ACC112 (cell line): ENCODE data around the gene KRTAP10-6.
"Not testable (repeated sequence)": the region's sequence is repeated elsewhere in the genome, so short reads cannot be mapped to it uniquely, and the experiment has no call there.

Source experiments
- H2AFZ ChIP-seq: fragments of 200-600 bp; sonication (generic); one replicate; pipeline ENCODE4 v1.6.0; 2017; ENCODE audit warnings: antibody characterized with exemption, low read length; ENCODE audit not compliant: unreplicated experiment
- H3K27ac ChIP-seq: fragments of 200-600 bp; sonication (generic); 2 replicates; pipeline ENCODE4 v1.5.1; 2014; ENCODE audit warnings: low read depth, mild to moderate bottlenecking, antibody characterized with exemption, low read length, moderate library complexity
- H3K27me3 ChIP-seq: fragments of 200-600 bp; sonication (generic); 2 replicates; pipeline ENCODE4 v1.6.1; 2014; ENCODE audit warnings: mild to moderate bottlenecking, antibody characterized with exemption, low read length, moderate library complexity, mixed read lengths; ENCODE audit not compliant: insufficient read depth
- H3K36me3 ChIP-seq: fragments of 200-600 bp; sonication (generic); 2 replicates; pipeline ENCODE4 v1.6.1; 2016; ENCODE audit warnings: mild to moderate bottlenecking, antibody characterized with exemption, low read length, moderate library complexity, mixed read lengths; ENCODE audit not compliant: insufficient read depth
- H3K4me1 ChIP-seq: fragments of 200-600 bp; sonication (generic); one replicate; pipeline ENCODE4 v1.6.1; 2016; ENCODE audit warnings: low read length, mixed read lengths; ENCODE audit not compliant: insufficient read depth, unreplicated experiment, control insufficient read depth
- H3K4me3 ChIP-seq: fragments of 200-600 bp; sonication (generic); 2 replicates; pipeline ENCODE4 v1.5.1; 2014; ENCODE audit warnings: mild to moderate bottlenecking, low read depth, low read length
- H3K79me2 ChIP-seq: fragments of 200-600 bp; sonication (generic); one replicate; pipeline ENCODE4 v1.6.0; 2016; ENCODE audit warnings: low read length; ENCODE audit not compliant: control insufficient read depth, unreplicated experiment, insufficient read depth

The KRTAP10-6 gene

DNA sequence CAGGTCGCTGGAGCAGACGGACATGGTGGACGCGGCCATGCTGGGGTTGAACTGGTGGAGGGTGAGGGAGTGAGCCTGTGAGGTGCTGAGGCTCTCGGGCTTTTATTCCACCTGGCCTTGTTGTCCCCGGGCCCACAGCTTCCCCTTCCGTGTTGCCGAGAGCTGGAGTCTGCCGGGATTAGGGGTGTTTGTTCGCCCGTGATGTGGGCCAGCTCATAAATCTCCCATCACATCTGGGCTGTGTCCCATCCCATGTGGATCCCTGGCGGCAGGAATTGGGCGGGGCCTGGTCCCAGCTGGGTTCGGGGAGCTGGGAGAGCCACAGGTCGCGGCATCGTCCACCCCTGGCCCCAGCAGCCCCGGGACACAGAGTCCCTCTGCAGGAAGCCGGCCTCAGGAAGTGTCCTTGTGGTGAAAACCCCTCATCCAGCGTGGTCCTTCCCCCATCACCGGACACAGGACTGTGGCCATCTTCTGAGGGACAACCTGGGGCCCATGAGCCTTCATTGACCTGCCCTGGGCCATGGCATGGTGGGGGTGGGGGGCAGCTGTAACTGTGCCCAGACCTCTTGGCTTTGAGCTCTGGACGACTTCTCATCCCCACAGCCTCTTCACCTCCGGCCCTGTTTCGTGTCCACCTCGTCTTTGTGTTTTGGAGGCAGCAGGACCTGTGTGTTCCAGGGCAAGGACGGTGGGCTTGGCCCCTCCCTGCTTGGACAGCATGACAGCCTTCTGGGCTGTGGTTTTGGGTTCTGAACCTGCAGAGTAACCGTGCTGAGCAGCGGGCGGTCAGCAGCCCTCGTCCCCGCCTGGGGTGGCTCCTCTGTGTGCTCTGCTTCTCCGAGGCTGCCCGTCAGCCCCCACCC, at the start of gene KRTAP10-6:
Gene KRTAP10-6, minus strand, starts transcription at position 60 of the 866 bp plus-strand sequence. Its CDS starts 21 bp downstream, at position 39.
- Histone ChIP-seq H3K4me3 (no peak within 1 kb of the TSS), H2AFZ (no peak within 1 kb of the TSS)

DNA sequence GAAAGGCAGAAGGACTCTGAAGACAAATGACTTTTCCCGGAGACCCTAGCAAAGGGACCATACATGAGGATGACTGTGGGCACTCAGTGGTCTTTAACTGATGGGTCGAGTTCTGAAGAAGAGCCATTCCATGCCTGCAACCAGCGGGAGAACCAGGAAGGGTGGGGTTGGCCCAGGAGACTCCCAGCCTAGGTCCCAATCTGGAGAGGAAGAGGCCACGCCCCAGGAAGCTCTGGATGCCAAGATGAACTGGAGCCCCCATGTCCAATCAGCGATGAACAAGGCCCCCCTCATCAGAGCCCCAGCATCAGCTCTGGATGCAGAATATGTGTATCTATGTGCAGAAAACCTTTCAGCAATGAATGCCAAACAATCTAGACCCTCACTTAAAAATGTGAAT, 48.5 kb upstream of the KRTAP10-6 start:
- Histone ChIP-seq H3K27me3 (no peaks in the 10 kb centered on the region; the same call in 1 of the 2 replicates), H3K4me3 (no peak overlapping the region), H3K4me1 (no peaks in the 10 kb centered on the region), H2AFZ (no peak overlapping the region), H3K27ac (no peak overlapping the region), H3K36me3 (no peaks in the 10 kb centered on the region), H3K79me2 (no peaks in the 10 kb centered on the region)

More for the DNA sequence above, at the start of gene KRTAP10-6:
- Histone ChIP-seq H3K27me3 (peaks cover 51% of the 10 kb centered on the region), H3K79me2 (no peaks in the 10 kb centered on the region), H3K27ac (no peak within 1 kb of the TSS), H3K4me1 (no peaks in the 10 kb centered on the region), H3K36me3 (no peaks in the 10 kb centered on the region)

DNA sequence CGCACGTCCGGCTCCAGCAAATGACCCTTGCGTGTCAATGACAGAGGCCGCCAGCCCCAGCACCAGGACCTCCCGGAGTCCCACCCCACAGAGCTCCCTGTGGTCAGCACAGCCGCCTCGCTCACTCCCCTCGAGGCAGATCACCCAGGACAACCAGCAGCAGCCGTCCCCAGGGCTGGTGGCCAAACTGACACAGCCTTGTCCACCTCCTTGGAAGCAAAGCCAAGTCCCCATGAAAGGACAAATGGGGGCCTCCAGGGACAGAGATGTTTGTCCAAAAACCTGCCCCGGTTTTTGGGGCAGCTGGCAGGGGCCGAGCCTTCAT, 47.0 kb upstream of the KRTAP10-6 start:
- no peaks in the 10 kb centered on the region for H3K79me2 ChIP-seq
- no peak overlapping the region for H2AFZ ChIP-seq
- no peak overlapping the region for H3K4me3 ChIP-seq
- no peak overlapping the region for H3K27ac ChIP-seq
- H3K36me3 ChIP-seq: no peaks in the 10 kb centered on the region
- no peaks in the 10 kb centered on the region; the same call in 1 of the 2 replicates for H3K27me3 ChIP-seq
- H3K4me1 ChIP-seq: no peaks in the 10 kb centered on the region

DNA sequence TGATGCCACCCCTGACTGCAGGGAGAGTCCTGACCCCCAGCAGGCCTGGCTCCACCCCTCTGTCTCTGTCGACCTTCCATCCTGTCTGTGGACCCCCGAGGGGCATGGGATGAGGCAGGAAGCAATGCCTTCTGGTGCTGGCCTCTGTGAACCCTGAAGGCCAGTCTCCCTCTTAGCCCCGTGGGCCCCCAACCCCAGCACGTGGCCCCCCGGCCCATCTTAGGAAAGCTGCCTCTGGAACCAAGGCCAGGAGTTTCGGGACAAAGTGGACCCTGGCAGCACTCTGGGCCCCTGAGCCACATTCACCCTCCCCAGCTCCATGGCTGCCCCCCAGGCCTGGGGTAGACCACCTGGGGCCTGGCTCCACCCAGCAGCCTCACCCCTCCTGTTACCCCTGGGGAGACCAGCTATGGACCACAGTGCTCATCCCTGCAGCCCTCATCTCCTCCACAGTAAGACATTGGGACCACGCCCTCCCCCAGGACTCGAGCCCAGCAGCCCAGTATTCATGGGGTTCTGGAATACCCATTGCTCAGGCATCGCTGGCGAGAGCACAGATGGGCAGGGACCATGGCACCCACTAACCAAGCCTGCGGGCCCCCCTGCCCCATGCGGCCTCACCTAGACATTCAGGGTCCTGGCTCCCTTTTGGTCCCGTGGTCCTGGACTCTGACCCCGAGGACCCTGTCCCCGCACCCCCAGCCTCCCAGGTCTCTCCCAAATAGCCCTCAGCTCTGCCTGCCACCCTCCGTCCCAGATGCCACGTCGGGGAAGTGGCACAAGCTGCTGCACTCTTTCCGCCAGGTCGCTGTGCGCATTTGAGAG, 46.4 kb upstream of the KRTAP10-6 start:
- H3K27ac ChIP-seq, H3K79me2 ChIP-seq, H3K36me3 ChIP-seq, H3K4me1 ChIP-seq, H3K27me3 ChIP-seq, H2AFZ ChIP-seq, H3K4me3 ChIP-seq: not testable (repeated sequence)

DNA sequence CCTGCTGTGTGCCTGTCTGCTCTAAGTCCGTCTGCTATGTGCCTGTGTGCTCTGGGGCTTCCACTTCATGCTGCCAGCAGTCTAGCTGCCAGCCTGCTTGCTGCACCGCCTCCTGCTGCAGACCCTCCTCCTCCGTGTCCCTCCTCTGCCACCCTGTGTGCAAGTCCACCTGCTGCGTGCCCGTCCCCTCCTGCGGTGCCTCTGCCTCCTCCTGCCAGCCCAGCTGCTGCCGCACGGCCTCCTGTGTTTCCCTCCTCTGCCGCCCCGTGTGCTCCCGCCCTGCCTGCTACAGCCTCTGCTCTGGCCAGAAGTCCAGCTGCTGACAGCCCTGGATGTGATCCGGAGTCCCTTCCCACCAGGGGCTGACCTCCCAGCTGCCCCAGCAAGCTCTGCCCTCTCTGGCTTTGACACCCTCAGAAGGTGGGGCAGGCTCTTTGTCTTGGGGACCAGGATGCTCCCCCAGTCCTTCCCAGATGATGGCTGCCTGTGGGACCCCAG, 45.6 kb upstream of the KRTAP10-6 start:
- H3K27ac ChIP-seq, H3K79me2 ChIP-seq, H3K4me3 ChIP-seq, H3K36me3 ChIP-seq, H3K27me3 ChIP-seq, H2AFZ ChIP-seq, H3K4me1 ChIP-seq: not testable (repeated sequence)

- Histone ChIP-seq H3K27me3 (no peaks in the 10 kb centered on the region), H3K27ac (no peak within 1 kb of the TSS), H3K4me3 (no peak within 1 kb of the TSS), H3K36me3 (no peaks in the 10 kb centered on the region), H2AFZ (no peak within 1 kb of the TSS), H3K79me2 (no peaks in the 10 kb centered on the region), H3K4me1 (no peaks in the 10 kb centered on the region)
These were observed 44.9 kb upstream of the KRTAP10-6 start, which contains the start of gene KRTAP10-10 for GRCh38 chr21:44637018-44637850. Gene KRTAP10-10, plus strand, starts transcription at chr21:44637356. Its CDS starts 62 bp downstream, at chr21:44637418.

DNA sequence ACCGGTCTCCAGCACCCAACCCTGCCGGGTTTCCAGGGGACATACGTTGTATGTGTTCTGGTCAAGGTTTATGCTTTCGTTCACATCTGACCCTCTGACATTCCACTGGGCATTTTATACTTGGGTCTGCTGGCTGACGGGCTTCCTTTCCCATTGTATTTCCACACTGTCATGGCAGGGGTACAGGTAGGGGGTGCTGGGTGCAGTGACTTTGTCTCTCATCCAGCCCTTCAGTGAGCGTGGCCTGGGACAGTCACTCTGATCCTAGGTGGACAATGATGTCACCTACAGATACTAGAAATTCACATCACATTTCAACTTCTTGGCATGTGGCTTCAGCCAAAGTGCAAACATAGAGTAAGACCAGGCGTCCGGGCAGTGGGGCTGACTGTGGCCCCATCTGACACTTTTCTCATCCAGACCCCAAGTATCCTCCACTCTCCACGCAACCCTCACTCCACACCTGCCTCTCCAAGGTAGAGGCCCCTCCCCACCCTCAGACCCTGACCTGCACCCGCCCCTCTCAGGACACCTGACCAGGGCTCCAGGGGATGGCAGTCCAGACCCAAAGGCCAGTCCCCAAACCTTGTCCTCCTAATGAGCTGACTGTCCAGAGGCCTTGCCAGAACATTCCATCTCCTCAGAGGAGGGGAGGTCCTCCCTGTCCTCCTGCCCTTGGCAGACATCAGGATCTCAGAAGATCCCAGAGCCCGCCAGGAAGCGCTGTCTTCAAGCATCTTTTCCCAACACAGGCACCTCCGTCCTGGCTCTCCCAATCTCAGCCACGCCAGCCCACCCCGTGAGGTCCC, 44.1 kb upstream of the KRTAP10-6 start:
- H3K27ac ChIP-seq: no peak overlapping the region
- no peaks in the 10 kb centered on the region for H3K36me3 ChIP-seq
- H2AFZ ChIP-seq: no peak overlapping the region
- H3K4me1 ChIP-seq: no peaks in the 10 kb centered on the region
- no peak overlapping the region for H3K4me3 ChIP-seq
- no peaks in the 10 kb centered on the region for H3K79me2 ChIP-seq
- no peaks in the 10 kb centered on the region for H3K27me3 ChIP-seq

DNA sequence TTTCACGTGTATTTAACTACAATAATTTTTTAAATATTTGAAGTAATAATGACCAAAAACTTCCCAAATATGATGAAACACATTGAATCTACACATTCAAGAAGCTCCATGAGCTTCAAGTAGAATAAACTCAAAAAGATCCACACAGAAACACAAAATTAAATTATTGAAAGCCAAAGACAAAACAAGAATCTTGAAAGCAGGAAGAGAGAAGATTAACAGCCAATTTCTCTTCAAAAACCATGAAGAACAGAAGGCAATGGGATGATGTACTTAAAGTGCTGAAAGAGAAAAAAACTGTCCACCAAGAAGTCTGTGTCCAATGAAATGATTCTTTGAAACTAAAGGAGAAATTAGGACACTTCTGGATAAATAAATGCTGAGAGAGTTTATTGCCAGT, 39.8 kb upstream of the KRTAP10-6 start:
- H3K79me2 ChIP-seq: no peaks in the 10 kb centered on the region
- no peaks in the 10 kb centered on the region for H3K36me3 ChIP-seq
- H3K27me3 ChIP-seq: no peaks in the 10 kb centered on the region
- H3K27ac ChIP-seq: no peak overlapping the region
- H3K4me1 ChIP-seq: no peaks in the 10 kb centered on the region
- H3K4me3 ChIP-seq: no peak overlapping the region
- no peak overlapping the region for H2AFZ ChIP-seq

DNA sequence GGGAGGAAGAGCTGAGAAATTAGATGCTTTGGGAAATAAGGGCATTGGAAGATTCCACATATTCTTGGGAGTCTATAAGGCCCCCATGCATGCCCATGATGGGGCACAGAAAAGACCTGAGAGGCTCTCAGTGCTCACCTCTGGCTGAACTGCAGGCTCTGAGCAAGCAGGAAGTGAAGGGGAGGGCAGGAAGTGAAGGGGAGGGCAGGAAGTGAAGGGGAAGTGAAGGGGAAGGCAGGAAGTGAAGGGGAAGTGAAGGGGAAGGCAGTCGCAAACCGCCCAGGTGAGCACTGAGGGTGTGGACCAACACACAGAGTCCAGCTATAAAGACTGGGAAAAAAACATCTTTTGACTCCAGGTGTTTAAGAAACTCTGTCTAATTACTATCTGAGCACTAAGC, 38.1 kb upstream of the KRTAP10-6 start:
- Histone ChIP-seq H3K4me1 (no peaks in the 10 kb centered on the region), H3K4me3 (no peak overlapping the region), H3K36me3 (no peaks in the 10 kb centered on the region), H3K27ac (no peak overlapping the region), H3K79me2 (no peaks in the 10 kb centered on the region), H3K27me3 (no peaks in the 10 kb centered on the region), H2AFZ (no peak overlapping the region)
